NCI-H510A treated with DMSO at 0.1 percent for 48 hours (cell line): ENCODE measurements around the gene SLC44A2.

Source experiments
- DNase-seq: peaks from one replicate; lab custom pipeline; 2025; lab: John Stamatoyannopoulos, UW

The SLC44A2 gene

GRCh38 chr19:10615429-10616023 lies 9.8 kb upstream of the SLC44A2 start:
- DNase-seq, result no peak

- DNase-seq, result no peak
Observed at GRCh38 chr19:10617409-10618121, 7.8 kb upstream of the SLC44A2 start.

- DNase-seq, result no peak
Observed at GRCh38 chr19:10618846-10619245, 6.5 kb upstream of the SLC44A2 start.

GRCh38 chr19:10620786-10621185 lies 4.6 kb upstream of the SLC44A2 start:
- no peak for DNase-seq

GRCh38 chr19:10621966-10622365 lies 3.4 kb upstream of the SLC44A2 start:
- no peak for DNase-seq

GRCh38 chr19:10624585-10624984 lies 768 bp upstream of the SLC44A2 start:
- DNase-seq, result no peak

GRCh38 chr19:10625762-10626138 lies 397 bp downstream of the SLC44A2 start:
- no peak for DNase-seq

- DNase-seq, result no peak
Observed at GRCh38 chr19:10631874-10632273, 6.5 kb downstream of the SLC44A2 start.

GRCh38 chr19:10634430-10634829 lies 9.1 kb downstream of the SLC44A2 start:
- no peak for DNase-seq

GRCh38 chr19:10634963-10635362 lies 9.6 kb downstream of the SLC44A2 start:
- DNase-seq, result no peak

GRCh38 chr19:10636304-10636972 lies 11.1 kb downstream of the SLC44A2 start:
- no peak for DNase-seq

- no peak for DNase-seq
Observed at GRCh38 chr19:10637894-10638293, 12.5 kb downstream of the SLC44A2 start.

- DNase-seq, result no peak
Observed at GRCh38 chr19:10639836-10640235, 14.5 kb downstream of the SLC44A2 start.

GRCh38 chr19:10640361-10640760 lies 15.0 kb downstream of the SLC44A2 start:
- no peak for DNase-seq

GRCh38 chr19:10641248-10641647 lies 15.9 kb downstream of the SLC44A2 start:
- DNase-seq, result no peak

- no peak for DNase-seq
Observed at GRCh38 chr19:10642473-10643171, 17.3 kb downstream of the SLC44A2 start.

- DNase-seq, result no peak
Observed at GRCh38 chr19:10643172-10643967, 18.0 kb downstream of the SLC44A2 start.

GRCh38 chr19:10643968-10644259 lies 18.6 kb downstream of the SLC44A2 start:
- DNase-seq, result no peak

GRCh38 chr19:10644260-10645007 lies 19.1 kb downstream of the SLC44A2 start:
- peak; percentile 60 for DNase-seq

- no peak for DNase-seq
Observed at GRCh38 chr19:10646456-10647159, 21.3 kb downstream of the SLC44A2 start.

- no peak for DNase-seq
Observed at GRCh38 chr19:10648360-10648759, 23.0 kb downstream of the SLC44A2 start.
